Measurements from ENCODE around the gene SMARCA2.

Gene SMARCA2

DNA sequence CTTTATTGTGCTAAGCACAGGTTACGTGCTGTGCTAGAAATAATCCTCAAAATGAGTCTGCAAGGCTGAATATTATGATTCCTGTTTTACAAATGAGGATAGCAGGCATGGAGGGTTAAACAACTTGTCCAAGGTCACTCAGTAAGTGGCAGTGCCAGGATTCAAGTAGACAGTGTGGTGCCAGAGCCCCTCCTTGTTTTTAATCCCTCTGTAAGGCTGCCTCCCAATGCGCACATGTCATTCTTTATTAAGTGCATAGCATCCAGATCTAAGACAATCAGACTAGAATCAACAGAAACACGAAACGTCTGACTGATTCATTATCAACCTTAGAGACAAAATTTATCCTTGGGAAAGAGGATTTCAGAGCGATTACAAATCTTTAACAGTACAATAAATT, 199.6 kb downstream of the SMARCA2 start:
- Histone ChIP-seq H3K4me3 (ENCODE audit: low read length in 2 of 2) (no peak overlapping the region), H3K4me1 (ENCODE audit: control insufficient read depth in 2 of 2, insufficient read depth in 2 of 2, low read length in 2 of 2) (no peaks in the 10 kb centered on the region), H3K36me3 (ENCODE audit: control insufficient read depth in 2 of 2, insufficient read depth in 2 of 2, low read length in 2 of 2) (no peaks in the 10 kb centered on the region), H3K27ac (ENCODE audit: low read depth in 2 of 2, low read length in 2 of 2) (no peak overlapping the region), H3K27me3 (ENCODE audit: control insufficient read depth in 2 of 2, insufficient read depth in 2 of 2, low read length in 2 of 2) (no peaks in the 10 kb centered on the region), H3K9ac (ENCODE audit: low read depth in 1 of 2, low read length in 2 of 2) (no peak overlapping the region), H3K9me3 (ENCODE audit: control insufficient read depth in 2 of 2, low read length in 2 of 2) (no peaks in the 10 kb centered on the region)

DNA sequence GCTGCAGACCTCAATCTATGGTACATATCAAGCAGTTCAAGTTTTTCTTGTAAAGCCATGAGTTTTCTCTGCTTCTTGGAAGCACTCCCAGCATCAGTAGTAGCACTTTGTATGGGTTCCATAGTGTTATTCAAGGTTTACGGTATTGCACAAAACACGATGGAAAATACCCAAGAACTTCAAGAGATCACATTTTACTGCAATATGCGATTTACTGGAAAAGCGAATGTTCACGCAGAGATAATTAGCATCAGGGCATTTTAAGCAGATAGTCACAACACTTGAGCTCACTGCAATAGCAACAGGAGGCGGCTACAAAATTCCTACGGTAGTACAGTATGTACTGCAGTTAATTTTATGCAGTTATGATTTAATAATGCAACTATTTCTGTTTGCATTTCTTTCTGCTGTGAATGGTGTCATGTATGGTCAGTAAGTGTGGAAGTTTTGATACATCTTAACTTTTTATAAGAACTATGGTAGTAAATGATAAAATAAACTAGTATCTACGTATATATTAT, 200.8 kb downstream of the SMARCA2 start:
- no peak overlapping the region for H3K27ac ChIP-seq (ENCODE audit: low read depth in 2 of 2, low read length in 2 of 2)
- no peaks in the 10 kb centered on the region for H3K4me1 ChIP-seq (ENCODE audit: control insufficient read depth in 2 of 2, insufficient read depth in 2 of 2, low read length in 2 of 2)
- no peaks in the 10 kb centered on the region for H3K27me3 ChIP-seq (ENCODE audit: control insufficient read depth in 2 of 2, insufficient read depth in 2 of 2, low read length in 2 of 2)
- no peak overlapping the region for H3K9ac ChIP-seq (ENCODE audit: low read depth in 1 of 2, low read length in 2 of 2)
- no peak overlapping the region for H3K4me3 ChIP-seq (ENCODE audit: low read length in 2 of 2)
- no peaks in the 10 kb centered on the region for H3K36me3 ChIP-seq (ENCODE audit: control insufficient read depth in 2 of 2, insufficient read depth in 2 of 2, low read length in 2 of 2)
- H3K9me3 ChIP-seq (ENCODE audit: control insufficient read depth in 2 of 2, low read length in 2 of 2) = no peaks in the 10 kb centered on the region

DNA sequence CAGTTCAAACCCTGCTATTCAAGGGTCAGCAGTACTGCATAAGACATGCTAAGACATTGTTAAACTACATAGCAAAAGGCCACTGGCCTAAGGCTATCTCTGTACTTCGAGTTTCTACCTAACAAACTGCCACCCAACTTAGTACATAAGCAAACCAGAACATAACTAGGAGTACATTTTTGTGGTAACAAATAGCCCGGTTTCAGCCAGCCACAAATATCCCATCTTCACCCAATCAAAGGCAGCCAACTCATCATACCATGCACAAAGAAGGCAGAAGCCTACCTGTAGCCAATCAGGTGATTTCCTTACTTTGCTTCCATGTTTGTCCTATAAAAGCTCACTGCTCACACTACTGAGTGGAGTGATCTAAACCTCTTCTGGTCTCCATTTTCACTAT, 201.4 kb downstream of the SMARCA2 start:
- H3K9me3 ChIP-seq (ENCODE audit: control insufficient read depth in 2 of 2, low read length in 2 of 2) = no peaks in the 10 kb centered on the region
- no peak overlapping the region for H3K9ac ChIP-seq (ENCODE audit: low read depth in 1 of 2, low read length in 2 of 2)
- H3K36me3 ChIP-seq (ENCODE audit: control insufficient read depth in 2 of 2, insufficient read depth in 2 of 2, low read length in 2 of 2) = no peaks in the 10 kb centered on the region
- H3K27me3 ChIP-seq (ENCODE audit: control insufficient read depth in 2 of 2, insufficient read depth in 2 of 2, low read length in 2 of 2) = no peaks in the 10 kb centered on the region
- no peak overlapping the region for H3K4me3 ChIP-seq (ENCODE audit: low read length in 2 of 2)
- no peaks in the 10 kb centered on the region for H3K4me1 ChIP-seq (ENCODE audit: control insufficient read depth in 2 of 2, insufficient read depth in 2 of 2, low read length in 2 of 2)
- no peak overlapping the region for H3K27ac ChIP-seq (ENCODE audit: low read depth in 2 of 2, low read length in 2 of 2)

DNA sequence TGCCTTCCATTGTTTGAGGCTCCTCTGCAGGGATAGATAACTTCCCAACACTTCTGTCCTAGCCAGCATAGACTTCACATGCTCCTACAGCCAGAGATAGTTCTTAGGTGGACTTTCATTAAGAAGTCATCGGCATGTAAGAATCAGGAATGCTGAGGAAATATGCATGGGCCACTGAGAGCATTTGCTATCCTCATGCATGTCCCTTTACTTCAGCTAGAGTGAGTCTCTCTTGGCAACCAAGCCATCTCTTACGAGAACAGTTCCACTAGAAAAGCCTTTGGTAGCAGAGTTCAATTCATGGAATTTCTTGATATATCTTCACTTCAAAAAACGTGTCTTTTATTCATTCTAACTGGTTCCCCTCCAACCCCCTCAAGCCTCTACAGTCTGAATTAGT, 202.4 kb downstream of the SMARCA2 start:
- H3K4me1 ChIP-seq (ENCODE audit: control insufficient read depth in 2 of 2, insufficient read depth in 2 of 2, low read length in 2 of 2) = no peaks in the 10 kb centered on the region
- no peaks in the 10 kb centered on the region for H3K27me3 ChIP-seq (ENCODE audit: control insufficient read depth in 2 of 2, insufficient read depth in 2 of 2, low read length in 2 of 2)
- H3K9ac ChIP-seq (ENCODE audit: low read depth in 1 of 2, low read length in 2 of 2) = no peak overlapping the region
- no peaks in the 10 kb centered on the region for H3K36me3 ChIP-seq (ENCODE audit: control insufficient read depth in 2 of 2, insufficient read depth in 2 of 2, low read length in 2 of 2)
- no peaks in the 10 kb centered on the region for H3K9me3 ChIP-seq (ENCODE audit: control insufficient read depth in 2 of 2, low read length in 2 of 2)
- H3K27ac ChIP-seq (ENCODE audit: low read depth in 2 of 2, low read length in 2 of 2) = no peak overlapping the region
- no peak overlapping the region for H3K4me3 ChIP-seq (ENCODE audit: low read length in 2 of 2)

DNA sequence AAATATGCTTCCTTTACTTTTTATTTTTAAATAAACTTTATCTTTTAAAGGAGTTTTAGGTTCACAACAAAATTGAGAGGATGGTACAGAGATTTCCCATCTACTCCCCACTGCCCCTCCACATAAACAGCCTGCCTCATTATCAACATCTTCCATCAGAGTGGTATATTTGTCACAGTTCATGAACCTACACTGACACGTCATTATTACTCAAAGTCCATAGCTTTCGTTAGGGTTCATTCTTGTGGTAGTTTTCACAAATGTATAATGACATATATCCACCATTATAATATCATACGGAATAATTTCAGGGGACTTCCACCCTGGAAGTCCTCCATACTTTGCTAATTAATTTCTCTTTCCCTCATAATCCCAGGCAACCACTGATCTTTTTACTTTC, 204.9 kb downstream of the SMARCA2 start:
- Histone ChIP-seq H3K36me3 (ENCODE audit: control insufficient read depth in 2 of 2, insufficient read depth in 2 of 2, low read length in 2 of 2) (no peaks in the 10 kb centered on the region), H3K9me3 (ENCODE audit: control insufficient read depth in 2 of 2, low read length in 2 of 2) (no peaks in the 10 kb centered on the region), H3K9ac (ENCODE audit: low read depth in 1 of 2, low read length in 2 of 2) (no peak overlapping the region), H3K27me3 (ENCODE audit: control insufficient read depth in 2 of 2, insufficient read depth in 2 of 2, low read length in 2 of 2) (no peaks in the 10 kb centered on the region), H3K27ac (ENCODE audit: low read depth in 2 of 2, low read length in 2 of 2) (no peak overlapping the region), H3K4me3 (ENCODE audit: low read length in 2 of 2) (no peak overlapping the region), H3K4me1 (ENCODE audit: control insufficient read depth in 2 of 2, insufficient read depth in 2 of 2, low read length in 2 of 2) (no peaks in the 10 kb centered on the region)

DNA sequence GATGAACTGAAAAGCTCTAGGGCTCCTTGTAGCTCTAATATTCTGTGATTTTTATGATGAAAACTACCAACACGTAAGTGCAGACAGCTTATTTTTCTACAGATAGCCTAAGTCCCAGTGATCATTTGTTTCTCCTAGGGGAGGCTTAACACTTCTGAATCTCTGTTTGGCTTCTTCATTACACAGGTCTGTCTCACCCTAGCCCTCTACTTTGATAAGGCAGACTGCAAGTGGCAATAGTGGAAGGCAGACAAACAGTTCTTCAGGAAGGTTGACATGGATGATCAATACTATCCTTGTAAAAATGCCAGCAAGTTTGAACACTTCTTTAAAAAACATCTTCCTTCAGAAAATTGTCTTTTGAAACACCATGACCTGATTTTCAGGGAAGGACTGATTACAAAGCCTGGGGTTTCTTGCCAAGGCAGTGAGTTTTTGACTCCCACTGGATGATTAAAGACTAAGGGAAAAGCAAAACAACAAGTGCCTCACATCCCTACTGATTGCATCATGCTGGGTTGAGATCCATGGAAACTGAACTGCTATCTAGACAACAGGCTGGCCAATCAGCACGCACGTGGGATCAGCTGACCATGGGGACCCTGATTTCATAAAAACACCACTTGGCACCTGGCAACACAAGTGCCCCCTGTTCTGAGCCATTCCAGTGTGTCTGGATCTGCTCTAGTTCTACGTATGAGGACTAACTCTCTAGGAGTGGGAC, 212.2 kb downstream of the SMARCA2 start:
- H3K4me1 ChIP-seq (ENCODE audit: control insufficient read depth in 2 of 2, insufficient read depth in 2 of 2, low read length in 2 of 2) = no peaks in the 10 kb centered on the region
- H3K9me3 ChIP-seq (ENCODE audit: control insufficient read depth in 2 of 2, low read length in 2 of 2) = no peaks in the 10 kb centered on the region
- H3K4me3 ChIP-seq (ENCODE audit: low read length in 2 of 2) = no peak overlapping the region
- H3K27ac ChIP-seq (ENCODE audit: low read depth in 2 of 2, low read length in 2 of 2) = no peak overlapping the region
- H3K27me3 ChIP-seq (ENCODE audit: control insufficient read depth in 2 of 2, insufficient read depth in 2 of 2, low read length in 2 of 2) = no peaks in the 10 kb centered on the region
- no peaks in the 10 kb centered on the region for H3K36me3 ChIP-seq (ENCODE audit: control insufficient read depth in 2 of 2, insufficient read depth in 2 of 2, low read length in 2 of 2)
- no peak overlapping the region for H3K9ac ChIP-seq (ENCODE audit: low read depth in 1 of 2, low read length in 2 of 2)

DNA sequence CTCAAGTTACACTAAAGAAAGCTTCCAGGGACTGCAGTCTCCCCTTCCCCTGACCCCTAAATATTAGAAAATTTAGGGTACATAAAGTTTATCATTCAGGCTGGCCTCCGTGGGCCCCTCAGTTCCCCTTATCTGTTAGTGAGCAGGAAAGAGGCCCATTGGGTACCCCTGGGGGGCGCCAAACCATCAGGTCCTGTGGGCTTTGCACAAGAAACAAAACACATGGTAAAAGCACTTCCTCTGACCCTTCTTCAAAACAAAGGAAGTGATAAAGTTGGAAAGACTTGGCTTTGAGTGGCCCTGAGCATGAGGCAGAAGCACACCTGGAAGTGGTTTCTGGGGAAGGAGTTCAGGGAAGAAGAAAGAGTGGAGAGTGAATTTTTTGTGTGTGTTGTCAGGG, 213.0 kb downstream of the SMARCA2 start:
- no peak overlapping the region for H3K9ac ChIP-seq (ENCODE audit: low read depth in 1 of 2, low read length in 2 of 2)
- no peaks in the 10 kb centered on the region for H3K36me3 ChIP-seq (ENCODE audit: control insufficient read depth in 2 of 2, insufficient read depth in 2 of 2, low read length in 2 of 2)
- no peaks in the 10 kb centered on the region for H3K9me3 ChIP-seq (ENCODE audit: control insufficient read depth in 2 of 2, low read length in 2 of 2)
- no peak overlapping the region for H3K4me3 ChIP-seq (ENCODE audit: low read length in 2 of 2)
- H3K27me3 ChIP-seq (ENCODE audit: control insufficient read depth in 2 of 2, insufficient read depth in 2 of 2, low read length in 2 of 2) = no peaks in the 10 kb centered on the region
- H3K27ac ChIP-seq (ENCODE audit: low read depth in 2 of 2, low read length in 2 of 2) = no peak overlapping the region
- H3K4me1 ChIP-seq (ENCODE audit: control insufficient read depth in 2 of 2, insufficient read depth in 2 of 2, low read length in 2 of 2) = no peaks in the 10 kb centered on the region

DNA sequence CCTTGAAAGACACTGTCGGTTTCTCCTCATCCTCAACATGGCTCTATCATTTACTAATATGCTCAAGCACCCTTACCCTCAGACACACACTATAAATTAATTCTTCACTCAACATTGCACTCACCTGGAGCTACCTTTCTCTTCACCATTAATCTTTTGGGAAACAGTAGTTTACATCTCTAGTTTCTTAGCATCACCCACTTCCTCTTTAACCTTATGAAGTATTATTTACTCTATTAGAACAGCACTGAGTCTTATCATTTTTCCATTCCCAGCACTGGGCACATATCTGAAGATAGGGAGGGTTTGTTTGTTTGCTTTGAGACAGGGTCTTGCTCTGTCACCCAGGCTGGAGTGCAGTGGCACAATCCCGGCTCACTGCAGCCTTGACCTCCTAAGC, 213.5 kb downstream of the SMARCA2 start:
- no peak overlapping the region for H3K27ac ChIP-seq (ENCODE audit: low read depth in 2 of 2, low read length in 2 of 2)

DNA sequence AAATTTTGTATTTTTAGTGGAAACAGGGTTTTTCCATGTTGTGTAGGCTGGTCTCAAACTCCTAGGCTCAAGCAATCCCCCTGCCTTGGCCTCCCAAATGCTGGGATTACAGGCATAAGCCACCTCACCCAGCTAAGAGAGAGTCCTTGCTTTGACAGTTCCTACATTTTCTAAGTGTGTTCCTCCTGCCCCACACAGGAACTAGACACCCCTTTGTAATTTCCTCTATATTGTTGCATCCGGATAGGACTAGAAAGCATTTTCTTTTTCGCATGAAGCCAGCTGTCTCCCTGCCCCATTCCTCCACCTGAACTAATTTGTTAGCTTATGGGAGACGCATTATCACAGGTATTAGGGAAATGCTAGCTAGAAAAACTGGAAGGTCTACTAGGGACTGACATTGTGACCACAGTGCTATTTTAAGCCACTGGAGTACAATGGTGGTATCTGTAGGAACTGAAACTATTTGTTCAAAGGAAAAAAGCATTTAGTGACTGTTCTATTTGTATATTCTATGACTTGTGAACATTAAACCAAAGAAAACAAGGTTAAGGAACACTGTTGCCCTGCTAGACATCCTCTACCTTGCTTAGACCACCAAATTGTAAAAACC, 214.1 kb downstream of the SMARCA2 start:
- Histone ChIP-seq H3K4me3 (ENCODE audit: low read length in 2 of 2) (no peak overlapping the region), H3K4me1 (ENCODE audit: control insufficient read depth in 2 of 2, insufficient read depth in 2 of 2, low read length in 2 of 2) (no peaks in the 10 kb centered on the region), H3K27ac (ENCODE audit: low read depth in 2 of 2, low read length in 2 of 2) (no peak overlapping the region), H3K9ac (ENCODE audit: low read depth in 1 of 2, low read length in 2 of 2) (no peak overlapping the region), H3K27me3 (ENCODE audit: control insufficient read depth in 2 of 2, insufficient read depth in 2 of 2, low read length in 2 of 2) (no peaks in the 10 kb centered on the region), H3K36me3 (ENCODE audit: control insufficient read depth in 2 of 2, insufficient read depth in 2 of 2, low read length in 2 of 2) (no peaks in the 10 kb centered on the region), H3K9me3 (ENCODE audit: control insufficient read depth in 2 of 2, low read length in 2 of 2) (no peaks in the 10 kb centered on the region)

More for the DNA sequence above, 213.5 kb downstream of the SMARCA2 start:
- no peak overlapping the region for H3K9ac ChIP-seq (ENCODE audit: low read depth in 1 of 2, low read length in 2 of 2)
- no peaks in the 10 kb centered on the region for H3K27me3 ChIP-seq (ENCODE audit: control insufficient read depth in 2 of 2, insufficient read depth in 2 of 2, low read length in 2 of 2)
- H3K4me1 ChIP-seq (ENCODE audit: control insufficient read depth in 2 of 2, insufficient read depth in 2 of 2, low read length in 2 of 2) = no peaks in the 10 kb centered on the region
- no peaks in the 10 kb centered on the region for H3K36me3 ChIP-seq (ENCODE audit: control insufficient read depth in 2 of 2, insufficient read depth in 2 of 2, low read length in 2 of 2)
- no peaks in the 10 kb centered on the region for H3K9me3 ChIP-seq (ENCODE audit: control insufficient read depth in 2 of 2, low read length in 2 of 2)
- no peak overlapping the region for H3K4me3 ChIP-seq (ENCODE audit: low read length in 2 of 2)

DNA sequence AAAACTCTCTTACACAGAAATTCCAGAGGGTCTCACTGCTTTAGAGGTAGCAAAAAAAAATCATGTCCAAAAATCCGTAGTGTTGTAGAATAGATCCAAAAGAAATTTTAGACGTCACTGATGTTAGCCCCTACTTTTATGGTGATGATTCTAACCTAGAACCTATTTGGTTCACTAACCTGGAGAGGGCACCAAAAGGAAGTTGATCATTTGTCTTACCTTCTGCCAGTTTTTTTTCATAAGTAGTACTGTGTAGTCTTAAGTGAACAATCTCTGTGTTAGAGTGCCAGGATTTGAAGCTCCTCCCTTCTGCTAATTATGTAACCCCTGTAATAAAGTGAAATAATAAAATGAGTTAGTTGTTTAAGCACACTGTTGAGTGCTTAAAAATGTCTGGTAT, 215.2 kb downstream of the SMARCA2 start:
- Histone ChIP-seq H3K4me1 (ENCODE audit: control insufficient read depth in 2 of 2, insufficient read depth in 2 of 2, low read length in 2 of 2) (no peaks in the 10 kb centered on the region), H3K27ac (ENCODE audit: low read depth in 2 of 2, low read length in 2 of 2) (no peak overlapping the region), H3K9ac (ENCODE audit: low read depth in 1 of 2, low read length in 2 of 2) (no peak overlapping the region), H3K9me3 (ENCODE audit: control insufficient read depth in 2 of 2, low read length in 2 of 2) (no peaks in the 10 kb centered on the region), H3K36me3 (ENCODE audit: control insufficient read depth in 2 of 2, insufficient read depth in 2 of 2, low read length in 2 of 2) (no peaks in the 10 kb centered on the region), H3K27me3 (ENCODE audit: control insufficient read depth in 2 of 2, insufficient read depth in 2 of 2, low read length in 2 of 2) (no peaks in the 10 kb centered on the region), H3K4me3 (ENCODE audit: low read length in 2 of 2) (no peak overlapping the region)

Measured in mucosa of rectum (tissue), 2 donors.